Vagina (tissue), 2 donors: ENCODE measurements around the gene PSPH.

Source experiments
- CTCF ChIP-seq, 3 experiments: fragments of 450-650 bp in 2 of 3; fragments of 200-600 bp in 1 of 3; sonication (generic) in 1 of 3; IDR thresholded peaks; one replicate each; pipeline ENCODE4 v1.5.1; 2017 to 2019; ENCODE audit warnings: antibody characterized with exemption in 3 of 3, mild to moderate bottlenecking in 2 of 3, moderate library complexity in 2 of 3
- POLR2A ChIP-seq, 2 donors: fragments of 450-650 bp; IDR thresholded peaks; one replicate each; pipeline ENCODE4 v1.6.1; 2017; ENCODE audit warnings: antibody characterized with exemption in 2 of 2, mild to moderate bottlenecking in 2 of 2, moderate library complexity in 2 of 2
- POLR2AphosphoS5 ChIP-seq, 2 donors: sonication (generic); formaldehyde crosslinking; IDR thresholded peaks; one replicate each; pipeline ENCODE4 v1.9.0; 2017; ENCODE audit warnings: antibody characterized with exemption in 2 of 2, mild to moderate bottlenecking in 2 of 2, low read depth in 1 of 2; ENCODE audit not compliant: insufficient read depth in 1 of 2

GRCh38 chr7:56083150-56083785 lies 32.0 kb upstream of the PSPH start:
- TF ChIP-seq POLR2AphosphoS5 (IDR thresholded peaks at IDR 0.05; ENCODE audit: insufficient read depth in 1 of 2, low read depth in 1 of 2) (no peak), POLR2A (IDR thresholded peaks at IDR 0.05) (no peak), CTCF (IDR thresholded peaks at IDR 0.05) (no peak)
